Ovary (tissue), 3 donors: ENCODE measurements around the gene TM9SF4.

Source experiments
- EP300 ChIP-seq: sonication (generic); formaldehyde crosslinking; IDR thresholded peaks from one replicate; pipeline ENCODE4 v1.6.1; 2017; ENCODE audit warnings: antibody characterized with exemption
- TF ChIP-seq, protein P1 (sequence below), 3 donors: fragments of 450-650 bp in 2 of 3; fragments of 200-600 bp in 1 of 3; IDR thresholded peaks; one replicate each; pipeline versions ENCODE4 v1.5.1 to v1.8.0; 2016 to 2022; ENCODE audit warnings: antibody characterized with exemption in 3 of 3, mild to moderate bottlenecking in 1 of 3
- donor health status: DM: no; HTN: no; CAD: no.

GRCh38 chr20:32071395-32072167, 37.9 kb upstream of the TM9SF4 start:
- TF ChIP-seq, protein P1, sequence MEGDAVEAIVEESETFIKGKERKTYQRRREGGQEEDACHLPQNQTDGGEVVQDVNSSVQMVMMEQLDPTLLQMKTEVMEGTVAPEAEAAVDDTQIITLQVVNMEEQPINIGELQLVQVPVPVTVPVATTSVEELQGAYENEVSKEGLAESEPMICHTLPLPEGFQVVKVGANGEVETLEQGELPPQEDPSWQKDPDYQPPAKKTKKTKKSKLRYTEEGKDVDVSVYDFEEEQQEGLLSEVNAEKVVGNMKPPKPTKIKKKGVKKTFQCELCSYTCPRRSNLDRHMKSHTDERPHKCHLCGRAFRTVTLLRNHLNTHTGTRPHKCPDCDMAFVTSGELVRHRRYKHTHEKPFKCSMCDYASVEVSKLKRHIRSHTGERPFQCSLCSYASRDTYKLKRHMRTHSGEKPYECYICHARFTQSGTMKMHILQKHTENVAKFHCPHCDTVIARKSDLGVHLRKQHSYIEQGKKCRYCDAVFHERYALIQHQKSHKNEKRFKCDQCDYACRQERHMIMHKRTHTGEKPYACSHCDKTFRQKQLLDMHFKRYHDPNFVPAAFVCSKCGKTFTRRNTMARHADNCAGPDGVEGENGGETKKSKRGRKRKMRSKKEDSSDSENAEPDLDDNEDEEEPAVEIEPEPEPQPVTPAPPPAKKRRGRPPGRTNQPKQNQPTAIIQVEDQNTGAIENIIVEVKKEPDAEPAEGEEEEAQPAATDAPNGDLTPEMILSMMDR (IDR thresholded peaks at IDR 0.05), result no peak
- TF ChIP-seq EP300, result no peak
